Gastroesophageal sphincter (tissue), 3 donors: Measurements from ENCODE around the gene ENO3.

Source experiments
- EP300 ChIP-seq: sonication (generic); formaldehyde crosslinking; IDR thresholded peaks from one replicate; pipeline ENCODE4 v1.6.1; 2017; ENCODE audit warnings: antibody characterized with exemption, mild to moderate bottlenecking
- POLR2A ChIP-seq, 2 donors: fragments of 450-650 bp; IDR thresholded peaks; one replicate each; pipeline ENCODE4 v1.6.1; 2017; ENCODE audit warnings: antibody characterized with exemption in 2 of 2, mild to moderate bottlenecking in 2 of 2, moderate library complexity in 1 of 2
- TF ChIP-seq, protein P1 (sequence below), 4 experiments: fragments of 200-600 bp in 2 of 4; fragments of 450-650 bp in 2 of 4; sonication (generic) in 1 of 4; IDR thresholded peaks; one replicate each; pipeline ENCODE4 v1.5.1; 2017 to 2019; ENCODE audit warnings: antibody characterized with exemption in 4 of 4, mild to moderate bottlenecking in 2 of 4, moderate library complexity in 2 of 4

DNA sequence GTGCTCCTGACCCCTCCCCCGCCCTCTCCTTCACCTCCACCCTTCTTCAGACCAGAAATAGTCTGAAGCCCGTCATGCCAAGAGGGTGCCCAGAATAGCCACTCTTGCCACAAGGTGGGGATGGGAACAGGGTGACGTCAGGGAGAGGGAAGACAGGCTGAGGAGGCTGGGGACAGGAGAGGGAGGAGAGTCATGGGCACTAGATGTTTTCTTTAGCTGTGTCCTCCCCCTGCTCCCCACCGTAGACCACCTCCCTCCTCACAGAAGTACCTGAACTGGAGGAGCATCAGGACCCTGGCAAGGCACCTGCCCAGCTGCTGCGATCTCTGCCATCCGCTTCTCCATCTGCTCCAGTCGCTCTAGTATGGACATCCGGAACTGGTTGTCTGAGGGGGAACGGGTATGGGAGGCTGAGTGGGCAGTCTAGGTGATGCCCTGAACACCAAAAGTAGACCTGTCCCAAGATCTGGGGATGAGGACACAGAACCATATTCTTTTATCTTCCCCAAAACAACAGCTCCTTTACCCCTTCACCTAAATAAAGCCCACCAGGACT is 23.3 kb downstream of the ENO3 start:
- TF ChIP-seq EP300 (no peak), POLR2A (IDR thresholded peaks at IDR 0.05) (no peak)
- TF ChIP-seq, protein P1, sequence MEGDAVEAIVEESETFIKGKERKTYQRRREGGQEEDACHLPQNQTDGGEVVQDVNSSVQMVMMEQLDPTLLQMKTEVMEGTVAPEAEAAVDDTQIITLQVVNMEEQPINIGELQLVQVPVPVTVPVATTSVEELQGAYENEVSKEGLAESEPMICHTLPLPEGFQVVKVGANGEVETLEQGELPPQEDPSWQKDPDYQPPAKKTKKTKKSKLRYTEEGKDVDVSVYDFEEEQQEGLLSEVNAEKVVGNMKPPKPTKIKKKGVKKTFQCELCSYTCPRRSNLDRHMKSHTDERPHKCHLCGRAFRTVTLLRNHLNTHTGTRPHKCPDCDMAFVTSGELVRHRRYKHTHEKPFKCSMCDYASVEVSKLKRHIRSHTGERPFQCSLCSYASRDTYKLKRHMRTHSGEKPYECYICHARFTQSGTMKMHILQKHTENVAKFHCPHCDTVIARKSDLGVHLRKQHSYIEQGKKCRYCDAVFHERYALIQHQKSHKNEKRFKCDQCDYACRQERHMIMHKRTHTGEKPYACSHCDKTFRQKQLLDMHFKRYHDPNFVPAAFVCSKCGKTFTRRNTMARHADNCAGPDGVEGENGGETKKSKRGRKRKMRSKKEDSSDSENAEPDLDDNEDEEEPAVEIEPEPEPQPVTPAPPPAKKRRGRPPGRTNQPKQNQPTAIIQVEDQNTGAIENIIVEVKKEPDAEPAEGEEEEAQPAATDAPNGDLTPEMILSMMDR (IDR thresholded peaks at IDR 0.05) = no peak
